GM19395 (cell line): Measurements from ENCODE around the gene ZNF609.

ENCODE experiments used
- ATAC-seq: cut with Tn5 transposase; IDR thresholded peaks from one replicate; pipeline ENCODE4 v1.9.1; 2021; ENCODE audit warnings: mild to moderate bottlenecking, moderate library complexity; ENCODE audit not compliant: unreplicated experiment

ZNF609 gene, protein sequence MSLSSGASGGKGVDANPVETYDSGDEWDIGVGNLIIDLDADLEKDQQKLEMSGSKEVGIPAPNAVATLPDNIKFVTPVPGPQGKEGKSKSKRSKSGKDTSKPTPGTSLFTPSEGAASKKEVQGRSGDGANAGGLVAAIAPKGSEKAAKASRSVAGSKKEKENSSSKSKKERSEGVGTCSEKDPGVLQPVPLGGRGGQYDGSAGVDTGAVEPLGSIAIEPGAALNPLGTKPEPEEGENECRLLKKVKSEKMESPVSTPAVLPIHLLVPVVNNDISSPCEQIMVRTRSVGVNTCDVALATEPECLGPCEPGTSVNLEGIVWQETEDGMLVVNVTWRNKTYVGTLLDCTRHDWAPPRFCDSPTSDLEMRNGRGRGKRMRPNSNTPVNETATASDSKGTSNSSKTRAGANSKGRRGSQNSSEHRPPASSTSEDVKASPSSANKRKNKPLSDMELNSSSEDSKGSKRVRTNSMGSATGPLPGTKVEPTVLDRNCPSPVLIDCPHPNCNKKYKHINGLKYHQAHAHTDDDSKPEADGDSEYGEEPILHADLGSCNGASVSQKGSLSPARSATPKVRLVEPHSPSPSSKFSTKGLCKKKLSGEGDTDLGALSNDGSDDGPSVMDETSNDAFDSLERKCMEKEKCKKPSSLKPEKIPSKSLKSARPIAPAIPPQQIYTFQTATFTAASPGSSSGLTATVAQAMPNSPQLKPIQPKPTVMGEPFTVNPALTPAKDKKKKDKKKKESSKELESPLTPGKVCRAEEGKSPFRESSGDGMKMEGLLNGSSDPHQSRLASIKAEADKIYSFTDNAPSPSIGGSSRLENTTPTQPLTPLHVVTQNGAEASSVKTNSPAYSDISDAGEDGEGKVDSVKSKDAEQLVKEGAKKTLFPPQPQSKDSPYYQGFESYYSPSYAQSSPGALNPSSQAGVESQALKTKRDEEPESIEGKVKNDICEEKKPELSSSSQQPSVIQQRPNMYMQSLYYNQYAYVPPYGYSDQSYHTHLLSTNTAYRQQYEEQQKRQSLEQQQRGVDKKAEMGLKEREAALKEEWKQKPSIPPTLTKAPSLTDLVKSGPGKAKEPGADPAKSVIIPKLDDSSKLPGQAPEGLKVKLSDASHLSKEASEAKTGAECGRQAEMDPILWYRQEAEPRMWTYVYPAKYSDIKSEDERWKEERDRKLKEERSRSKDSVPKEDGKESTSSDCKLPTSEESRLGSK (N-terminal part only)

DNA sequence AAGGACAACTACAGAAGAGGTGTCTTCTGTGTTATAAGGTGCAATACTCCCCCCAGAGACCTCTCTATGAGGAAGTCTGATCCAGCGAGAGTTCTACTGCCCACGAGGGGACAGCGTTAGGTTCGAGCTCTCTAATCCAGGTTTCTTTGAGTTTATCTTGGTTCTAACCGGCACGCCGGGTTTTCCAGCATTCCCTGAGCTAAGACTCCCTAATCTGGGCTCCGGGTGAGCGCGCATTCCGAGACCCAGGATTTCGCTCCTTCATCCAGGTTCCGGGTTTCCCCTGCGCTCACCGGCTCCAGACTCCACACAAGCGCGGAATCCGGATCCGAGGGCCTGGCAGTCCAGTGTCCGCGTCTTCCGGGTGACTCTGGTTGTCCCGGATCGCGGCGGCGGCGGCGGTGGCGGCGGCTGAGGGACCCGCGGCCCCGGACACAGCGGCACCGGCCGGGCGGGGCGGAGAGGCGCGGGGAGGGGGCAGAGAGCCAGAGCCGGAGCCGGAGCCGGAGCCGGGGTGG, at the start of gene ZNF609:
ZNF609 (plus strand) TSS at position 373 of the 518 bp plus-strand sequence. CDS start 38,842 bp downstream, outside the sequence.
- peak; percentile 59 for ATAC-seq

DNA sequence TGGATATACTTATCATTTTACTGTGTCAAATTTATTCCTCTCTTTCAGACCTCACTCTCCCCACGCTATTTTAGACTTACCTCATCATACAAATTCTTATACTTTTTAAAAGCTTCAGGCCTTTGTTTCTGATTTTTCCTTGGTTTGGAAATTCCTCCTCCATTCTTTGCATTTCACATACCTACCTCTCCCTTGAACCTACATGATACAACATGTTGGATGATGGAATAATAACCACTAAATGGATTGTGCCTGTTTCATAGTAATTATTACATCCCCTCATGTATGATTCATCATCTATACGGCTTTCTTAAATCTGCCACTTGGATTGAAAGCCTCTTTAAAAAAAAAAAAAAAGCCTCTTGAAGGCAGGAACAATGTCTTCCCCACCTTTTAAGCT, 48.2 kb upstream of the ZNF609 start:
- no peak for ATAC-seq

DNA sequence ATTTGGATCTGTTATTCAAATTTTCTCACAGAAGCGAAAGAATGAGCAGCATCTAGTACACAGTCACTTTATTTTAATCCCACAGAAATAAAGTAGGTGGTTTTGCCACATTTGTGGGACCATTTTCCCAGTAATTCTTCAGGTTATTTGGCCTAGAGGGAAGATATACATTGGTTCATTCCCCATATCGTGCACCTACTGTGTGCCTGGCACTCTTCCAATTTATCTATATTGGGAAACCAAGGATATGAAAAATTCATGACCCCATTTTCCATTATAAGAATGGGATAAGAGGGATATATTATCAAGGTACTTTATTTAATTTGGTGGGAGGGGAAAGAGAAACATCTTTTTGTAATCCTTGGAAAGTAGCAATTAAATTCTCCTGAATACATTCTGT, 37.7 kb upstream of the ZNF609 start:
- ATAC-seq = no peak

DNA sequence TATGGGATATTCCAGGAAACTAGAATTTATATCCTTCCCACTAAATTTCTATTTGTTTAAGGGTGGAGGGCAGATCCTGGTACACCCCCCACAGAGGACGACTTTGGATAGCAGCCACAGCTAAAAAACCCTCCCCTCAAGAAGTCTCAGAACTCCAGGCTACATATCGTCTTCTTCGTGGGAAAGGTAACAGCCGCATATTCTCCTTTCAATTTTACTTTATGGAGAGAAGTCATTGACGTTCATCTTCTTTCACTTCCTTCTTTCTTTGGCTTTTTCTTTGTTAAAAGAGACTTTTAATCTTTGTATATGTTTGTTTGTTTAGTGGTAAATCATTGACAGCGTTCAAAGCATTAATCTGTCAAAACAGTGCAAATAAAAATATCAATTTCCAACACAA, 36.4 kb upstream of the ZNF609 start:
- ATAC-seq = no peak

DNA sequence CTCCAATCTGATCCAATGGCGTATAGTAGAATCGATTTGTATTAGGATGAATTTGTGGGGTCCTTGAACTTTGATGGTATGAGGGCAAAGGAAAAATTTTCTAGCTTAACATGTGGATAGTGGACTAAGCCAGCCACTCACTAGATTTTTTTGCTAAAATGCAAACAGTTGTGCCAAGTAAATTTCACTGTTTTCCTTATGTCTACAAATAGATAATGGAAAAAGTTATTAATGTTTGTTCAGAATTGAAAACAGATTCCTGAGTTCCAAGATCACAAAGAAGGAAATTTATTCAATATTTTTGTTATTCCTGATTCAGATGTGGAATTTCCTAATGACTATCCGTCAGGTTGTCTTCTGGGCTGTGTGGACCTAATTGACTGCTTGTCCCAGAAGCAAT, 35.2 kb upstream of the ZNF609 start:
- ATAC-seq = no peak

DNA sequence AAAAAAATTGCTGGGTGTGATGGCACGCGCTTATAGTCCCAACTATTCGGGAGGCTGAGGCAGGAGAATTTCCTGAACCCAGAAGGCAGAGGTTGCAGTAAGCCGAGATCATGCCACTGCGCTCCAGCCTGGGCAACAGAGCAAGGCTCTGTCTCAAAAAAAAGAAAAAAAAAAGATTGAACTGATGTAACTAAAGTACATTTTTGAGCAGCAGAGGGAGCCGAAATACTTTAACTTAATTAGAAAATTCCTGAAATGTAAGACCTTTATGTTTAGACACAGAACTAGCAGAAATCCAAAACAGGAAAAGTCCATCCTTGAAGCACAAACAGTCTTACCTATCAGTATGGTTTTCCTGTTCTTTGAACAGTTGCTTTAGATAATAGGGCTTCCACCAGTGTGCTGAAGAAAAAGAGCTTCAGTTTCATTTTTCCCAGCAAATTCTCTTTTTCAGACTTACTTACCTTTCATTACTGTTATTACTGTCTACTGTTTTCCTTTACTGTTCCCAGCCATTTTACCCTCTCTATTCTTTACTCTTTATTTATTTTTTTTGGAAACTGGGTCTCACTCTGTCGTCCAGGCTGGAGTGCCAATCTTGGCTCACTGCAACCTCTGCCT, 33.4 kb upstream of the ZNF609 start:
- ATAC-seq = no peak

DNA sequence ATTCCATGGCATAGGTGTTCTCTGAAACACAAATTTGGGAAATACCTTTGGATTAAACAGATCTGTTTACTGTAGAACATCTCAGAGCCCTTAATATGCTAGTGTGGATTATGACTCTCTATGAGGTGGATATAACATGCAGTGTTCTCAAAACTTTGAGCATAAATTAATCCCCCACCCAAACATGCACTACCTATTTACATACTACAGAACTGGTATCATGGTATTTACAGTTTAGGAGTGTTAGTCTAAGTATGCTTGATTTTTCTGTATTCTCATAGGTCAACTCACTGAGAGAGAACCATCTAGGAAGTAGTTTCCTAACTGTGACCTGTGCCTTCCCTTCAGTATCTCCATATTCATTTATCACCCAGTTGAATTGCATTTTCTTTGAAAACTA, 30.9 kb upstream of the ZNF609 start:
- ATAC-seq = no peak

DNA sequence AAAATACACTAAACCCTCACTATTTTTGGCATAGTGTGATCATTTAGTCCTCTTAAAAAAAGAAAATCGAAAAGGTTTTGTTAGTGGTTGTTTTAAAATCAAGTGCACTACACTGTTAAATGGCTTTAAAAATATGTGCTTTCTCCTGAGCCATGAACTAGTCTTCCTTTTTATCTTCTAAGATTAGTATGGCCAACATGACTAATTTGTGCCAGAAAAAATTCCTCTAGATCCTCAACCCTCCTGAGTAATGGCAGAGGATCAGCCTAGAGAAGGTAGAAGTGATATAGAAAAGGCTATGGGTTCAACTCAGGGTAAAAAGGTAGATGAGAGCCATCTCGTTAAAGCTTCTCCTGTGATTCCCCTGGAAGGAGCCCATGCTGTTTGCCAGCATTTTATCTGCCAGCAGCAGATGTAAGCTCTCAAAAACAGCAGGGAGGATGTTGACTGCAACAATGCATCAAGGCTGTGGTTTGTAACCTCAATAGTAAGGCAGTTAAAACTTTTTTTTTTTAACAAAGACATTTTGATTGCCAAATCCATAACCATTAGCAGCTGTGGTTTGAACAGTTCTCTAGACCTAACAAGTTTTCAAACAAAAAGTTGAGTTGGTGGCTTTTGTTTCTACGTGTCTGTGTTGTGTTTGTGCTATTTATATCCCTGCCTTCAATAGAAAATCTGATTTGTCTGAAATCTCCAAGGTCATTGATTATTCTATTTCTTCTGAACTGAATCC, 30.2 kb upstream of the ZNF609 start:
- no peak for ATAC-seq

DNA sequence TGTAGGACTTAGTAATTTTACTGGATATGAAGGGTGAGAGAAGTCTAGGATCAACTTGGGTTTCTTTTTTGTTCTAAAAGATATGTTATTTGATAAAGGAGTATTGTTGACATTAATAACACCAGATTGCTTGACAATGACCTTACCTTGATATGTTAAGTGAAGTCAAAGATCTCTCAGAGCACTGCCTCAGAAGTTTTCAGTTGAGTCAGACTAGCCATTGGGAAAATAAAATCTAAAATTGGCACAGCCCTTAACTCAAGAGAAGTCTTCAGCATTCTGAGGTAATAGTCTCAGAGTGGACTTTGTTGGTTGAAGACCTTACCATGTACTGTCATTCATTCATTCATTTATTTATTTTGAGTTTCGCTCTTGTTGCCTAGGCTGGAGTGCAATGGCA, 22.4 kb upstream of the ZNF609 start:
- ATAC-seq = no peak

DNA sequence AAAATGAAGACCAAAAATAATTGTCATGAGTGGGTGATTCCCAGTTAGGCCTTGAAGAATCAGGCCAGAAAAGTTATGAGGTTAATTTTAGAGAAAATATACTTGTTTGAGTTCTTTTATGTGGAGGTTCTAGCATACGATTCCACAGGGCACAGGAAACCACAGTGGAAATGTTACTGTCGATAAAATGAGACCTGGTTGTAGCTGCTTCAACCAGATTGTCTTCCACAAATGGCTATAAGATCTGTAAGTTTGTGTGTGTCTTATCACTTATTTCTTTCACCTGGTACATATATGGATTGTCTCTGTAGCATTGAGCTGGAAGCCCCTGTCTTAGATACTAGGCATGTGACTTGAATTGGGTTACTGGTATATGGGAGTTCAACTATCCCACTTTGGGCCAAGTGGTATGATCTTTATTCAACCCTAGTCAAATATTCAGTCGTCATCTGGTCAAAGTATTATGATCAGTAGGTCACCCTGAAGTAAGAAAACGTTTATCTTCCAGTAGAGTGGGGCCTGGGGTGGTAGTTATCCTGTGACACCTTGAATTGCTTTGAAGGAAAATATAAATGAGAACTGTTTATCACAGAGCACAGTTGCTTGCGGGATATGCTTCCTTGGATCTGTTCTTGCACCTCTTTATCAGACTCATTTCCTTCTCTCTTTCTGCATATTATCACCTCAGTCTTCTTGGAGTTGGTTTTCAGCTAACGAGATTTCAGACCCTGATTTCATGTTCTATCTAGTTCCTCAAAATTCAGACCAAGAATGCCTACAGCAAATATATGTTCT, 21.5 kb upstream of the ZNF609 start:
- ATAC-seq = no peak

DNA sequence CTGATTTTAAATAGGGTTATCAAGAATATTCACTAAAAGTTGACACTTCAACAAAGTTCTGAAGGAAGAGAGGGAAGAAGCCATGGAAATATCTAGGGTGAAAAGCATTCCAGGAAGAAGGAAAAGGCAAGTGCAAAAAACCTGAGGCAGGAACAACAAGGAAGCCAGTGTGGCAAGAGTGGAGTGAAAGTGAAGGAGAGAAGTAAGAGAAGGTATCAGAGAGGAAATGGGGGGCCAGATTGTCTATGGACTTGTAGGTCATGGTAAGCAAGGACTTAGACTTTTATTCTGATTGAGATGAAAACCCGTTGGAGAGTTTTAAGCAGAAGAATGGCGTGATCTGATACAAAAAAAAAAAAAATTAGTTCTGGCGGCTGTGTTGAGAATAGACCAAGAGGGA, 18.5 kb upstream of the ZNF609 start:
- no peak for ATAC-seq

DNA sequence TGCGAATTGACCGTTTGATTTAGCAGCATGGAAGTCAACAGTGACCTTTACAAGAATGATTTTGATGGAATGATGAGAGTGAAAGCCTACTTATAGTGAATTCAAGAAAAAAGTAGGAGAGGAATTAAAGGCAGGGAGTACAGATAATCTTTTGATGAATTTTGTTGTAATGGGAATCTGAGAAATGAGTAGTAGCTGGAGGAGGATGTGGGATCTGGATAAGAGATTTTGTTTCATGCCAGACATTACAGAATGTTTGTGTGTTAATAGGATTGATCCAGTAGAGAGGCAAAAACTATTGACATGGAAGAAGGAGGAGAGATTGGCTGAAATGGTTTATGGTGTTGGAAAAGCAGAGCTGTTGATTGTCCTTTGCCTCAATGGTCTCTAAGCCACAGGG, 17.4 kb upstream of the ZNF609 start:
- ATAC-seq = no peak

DNA sequence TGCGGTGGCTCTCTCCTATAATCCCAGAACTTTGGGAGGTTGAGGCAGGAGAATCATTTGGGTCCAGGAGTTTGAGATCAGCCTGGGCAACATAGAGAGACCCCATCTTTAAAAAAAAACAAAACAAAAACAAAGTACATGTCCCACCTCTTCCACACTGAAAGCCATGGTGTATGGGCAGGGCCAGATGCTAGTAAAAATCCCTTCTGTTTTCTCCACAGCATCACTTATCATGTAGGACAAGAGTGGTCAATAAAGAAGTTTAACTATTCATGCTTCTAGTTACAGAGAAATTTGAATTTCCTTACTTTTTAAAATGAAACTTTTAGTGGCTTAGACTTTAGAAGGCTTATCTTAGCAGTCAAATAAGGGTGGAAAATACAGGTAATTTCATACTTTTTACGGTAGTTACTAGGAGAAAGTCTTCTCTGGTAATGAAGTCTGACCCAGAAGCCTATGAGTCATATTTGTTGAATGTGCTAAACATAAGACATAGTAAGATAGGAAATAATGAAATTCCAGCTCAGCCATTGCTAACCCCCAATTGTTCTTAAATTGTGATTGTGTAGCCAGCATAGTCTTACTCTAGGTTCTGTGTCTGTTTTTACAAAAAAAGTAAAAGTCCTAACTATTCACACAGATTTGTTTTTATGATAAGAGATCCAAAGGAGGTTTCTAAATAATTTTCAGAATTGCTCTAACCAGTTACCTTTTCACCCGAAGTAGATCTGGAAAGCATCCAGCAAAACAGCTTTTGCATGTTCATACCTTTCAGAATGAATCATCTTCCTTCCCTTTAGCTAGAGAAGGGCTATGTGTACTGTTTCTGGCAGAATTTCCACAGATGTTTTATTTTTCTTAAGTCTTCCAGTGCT, 16.4 kb upstream of the ZNF609 start:
- peak; percentile 53 for ATAC-seq

DNA sequence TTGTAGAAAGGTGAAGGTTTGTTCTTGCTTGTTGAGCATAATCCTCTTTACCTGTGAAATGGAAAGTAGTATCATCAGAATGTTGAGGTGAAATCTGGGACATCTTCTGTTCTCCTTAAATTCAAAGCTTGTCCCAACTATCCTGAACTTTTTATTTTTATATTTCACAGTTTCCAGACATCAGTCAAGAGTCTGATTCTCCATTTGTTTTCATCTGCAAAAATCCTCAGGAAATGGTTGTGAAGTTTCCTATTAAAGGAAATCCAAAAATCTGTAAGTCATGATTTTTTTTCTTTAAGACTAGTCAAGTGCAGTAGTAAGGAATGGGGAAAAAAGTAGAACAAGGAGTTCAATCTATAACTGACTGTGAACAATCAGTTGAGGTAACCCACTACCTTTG, 15.5 kb upstream of the ZNF609 start:
- no peak for ATAC-seq

DNA sequence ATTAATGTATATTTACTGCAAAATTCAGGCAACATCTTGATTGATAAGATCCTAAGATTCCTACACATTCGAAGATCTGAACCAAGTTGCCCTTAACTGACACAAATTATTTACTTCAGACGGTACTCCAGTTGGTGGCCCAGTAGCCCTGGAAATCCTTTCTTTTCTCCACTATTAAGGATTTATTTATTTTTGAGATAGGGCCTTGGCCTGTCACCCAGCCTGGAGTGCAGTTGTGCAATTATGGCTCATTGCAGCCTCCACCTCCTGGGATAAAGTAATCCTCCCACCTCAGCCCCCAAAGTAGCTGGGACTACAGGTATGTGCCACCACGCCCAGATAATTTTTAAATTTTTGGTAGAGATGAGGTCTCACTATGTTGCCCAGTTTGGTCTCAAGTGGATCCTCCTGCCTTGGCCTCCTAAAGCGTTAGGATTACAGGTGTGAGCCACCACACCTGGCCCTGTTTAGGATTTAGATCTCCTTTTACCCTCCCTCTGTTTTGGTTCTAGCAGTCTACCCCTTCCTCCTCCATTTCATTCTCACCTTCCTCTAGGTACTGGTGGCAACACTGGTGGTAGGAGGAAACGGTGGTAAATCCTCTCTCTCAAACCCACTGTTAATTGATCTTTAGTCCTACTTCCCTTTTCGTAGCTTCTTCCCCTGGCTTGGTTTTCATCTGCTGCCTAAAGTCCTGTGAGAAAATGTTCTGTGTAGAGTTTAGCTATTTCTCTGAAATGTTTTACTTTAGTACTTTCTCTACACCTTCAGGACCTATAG, 12.7 kb upstream of the ZNF609 start:
- ATAC-seq = no peak

DNA sequence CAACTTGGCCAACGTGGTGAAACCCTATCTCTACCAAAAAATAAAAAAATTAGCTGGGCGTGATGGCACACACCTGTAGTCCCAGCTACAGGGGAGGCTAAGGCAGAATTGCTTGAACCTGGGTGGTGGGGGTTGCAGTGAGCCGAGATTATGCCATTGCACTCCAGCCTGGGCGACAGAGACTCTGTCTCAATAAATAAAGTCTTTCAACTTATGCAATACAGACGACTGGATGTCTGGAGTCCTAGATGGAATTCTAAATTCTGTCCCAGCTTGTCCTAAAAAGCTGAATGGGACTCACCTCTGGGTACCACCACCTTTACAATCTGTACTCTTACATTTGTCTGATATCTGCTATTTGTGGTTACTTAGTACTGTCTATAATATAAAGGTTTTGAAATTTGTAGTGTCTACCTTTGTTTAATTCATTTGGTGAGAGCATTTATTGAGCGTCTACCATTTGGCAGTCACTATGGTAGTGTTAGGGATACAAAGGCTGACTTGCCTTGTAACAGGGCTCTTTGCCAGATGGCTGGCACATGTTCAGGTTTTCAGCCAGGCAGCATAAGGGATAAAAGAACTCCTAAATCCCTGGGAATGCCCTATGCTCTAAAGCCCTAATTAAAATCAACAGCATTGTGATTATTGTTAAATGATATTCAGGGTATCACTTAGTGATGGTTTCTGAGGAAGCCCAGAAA, 7.2 kb upstream of the ZNF609 start:
- no peak for ATAC-seq

DNA sequence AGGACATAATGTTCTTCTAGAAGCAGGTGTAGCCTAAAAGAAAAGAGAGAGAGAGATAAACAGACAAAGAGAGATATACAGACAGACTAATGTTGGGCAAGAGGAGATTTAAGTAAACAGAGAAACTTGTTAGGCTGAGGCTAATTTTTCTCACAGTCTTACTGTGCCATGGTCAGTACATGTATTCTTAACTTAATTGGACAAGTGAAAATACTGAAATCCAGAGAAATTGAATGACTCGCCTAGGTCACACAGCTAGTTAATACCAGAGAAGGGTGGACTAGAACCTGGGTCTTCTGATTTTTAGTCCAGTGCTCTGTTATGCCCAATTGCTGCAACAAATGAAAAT, 6.7 kb upstream of the ZNF609 start:
- no peak for ATAC-seq
